ENCODE data around the gene SGCA. TPM values are rescaled to one million over a fixed set of nuclear protein-coding genes. Genes with fewer than 3 reads are reported as not detected.

SGCA gene
- total RNA-seq, 2 donors from 2014 or later = not detected

DNA sequence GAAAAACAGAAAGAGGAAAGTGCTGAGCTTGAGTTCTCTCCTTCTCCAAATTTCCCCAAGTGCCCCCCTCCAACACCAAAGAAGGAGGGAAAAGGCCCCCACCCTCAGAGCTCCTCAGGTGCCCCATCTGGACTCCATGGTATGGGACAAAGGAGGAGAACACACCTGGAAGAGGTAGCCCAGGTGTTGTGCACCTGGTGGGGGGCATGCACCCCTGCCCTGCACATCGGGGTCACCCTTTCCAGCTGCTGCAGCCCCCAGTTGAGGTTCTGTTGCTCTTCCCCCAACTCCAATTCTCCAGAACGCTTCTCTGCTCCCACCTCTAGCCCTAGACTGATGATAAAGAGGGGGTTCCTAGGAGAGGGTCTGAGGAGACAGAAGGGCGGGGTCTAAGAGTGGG, 38.6 kb downstream of the SGCA start:
- no peaks in the 10 kb centered on the region for H3K9me3 Mint-ChIP-seq
- H3K27ac Mint-ChIP-seq = no peak overlapping the region
- H3K4me3 Mint-ChIP-seq = no peak overlapping the region
- no peaks in the 10 kb centered on the region for H3K36me3 Mint-ChIP-seq (ENCODE audit: low read depth)
- H3K27me3 Mint-ChIP-seq = peaks cover 69% of the 10 kb centered on the region
- H3K4me1 Mint-ChIP-seq = peaks cover 7% of the 10 kb centered on the region
- ATAC-seq (replicated peaks) = no peak

DNA sequence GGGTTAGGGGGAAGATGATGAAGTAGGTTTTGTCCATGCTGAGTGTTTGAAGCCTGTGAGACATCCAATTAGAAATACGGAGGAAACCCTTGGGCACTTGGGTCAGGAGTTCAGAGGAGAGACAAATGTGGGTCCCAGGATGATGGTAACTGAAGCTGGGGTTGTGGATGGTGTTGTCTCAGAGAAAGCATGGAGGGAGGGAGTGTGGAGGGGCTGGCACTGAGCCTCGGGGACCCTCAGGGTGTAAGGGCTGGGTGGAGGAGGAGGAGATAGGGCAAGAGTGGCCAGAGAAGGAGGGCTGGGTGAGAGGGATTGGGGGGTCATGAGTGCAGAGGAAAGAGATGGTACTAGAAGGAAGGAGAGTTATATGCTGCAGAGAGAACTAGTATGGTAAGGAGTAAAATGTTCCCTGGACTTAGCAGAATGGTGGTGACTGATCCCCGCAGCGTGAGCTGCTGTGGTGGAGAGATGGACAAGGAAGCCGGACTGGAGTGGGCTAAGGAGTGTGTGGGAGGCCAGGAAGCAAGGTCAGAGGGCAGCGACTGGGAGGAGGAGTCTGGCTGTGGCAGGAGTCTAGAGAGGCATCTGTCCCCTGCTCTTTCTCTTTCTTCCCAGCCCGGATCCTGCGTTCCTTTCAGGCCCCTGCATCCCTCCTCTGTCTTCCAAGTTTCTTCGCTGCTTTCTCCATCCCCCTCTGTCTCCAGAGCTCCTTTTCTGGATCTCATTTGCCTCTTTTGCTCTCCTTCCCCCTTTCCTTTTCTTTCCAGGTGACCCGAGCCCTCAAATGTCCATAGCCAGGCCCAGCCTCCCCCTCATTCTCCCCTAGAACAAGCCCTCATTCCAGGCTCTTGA, 39.5 kb downstream of the SGCA start:
- Mint-ChIP-seq H3K27ac (no peak overlapping the region), H3K4me3 (no peak overlapping the region), H3K9me3 (no peaks in the 10 kb centered on the region), H3K27me3 (peaks cover 69% of the 10 kb centered on the region), H3K4me1 (peaks cover 7% of the 10 kb centered on the region), H3K36me3 (ENCODE audit: low read depth) (no peaks in the 10 kb centered on the region)
- no peak for ATAC-seq (replicated peaks)

DNA sequence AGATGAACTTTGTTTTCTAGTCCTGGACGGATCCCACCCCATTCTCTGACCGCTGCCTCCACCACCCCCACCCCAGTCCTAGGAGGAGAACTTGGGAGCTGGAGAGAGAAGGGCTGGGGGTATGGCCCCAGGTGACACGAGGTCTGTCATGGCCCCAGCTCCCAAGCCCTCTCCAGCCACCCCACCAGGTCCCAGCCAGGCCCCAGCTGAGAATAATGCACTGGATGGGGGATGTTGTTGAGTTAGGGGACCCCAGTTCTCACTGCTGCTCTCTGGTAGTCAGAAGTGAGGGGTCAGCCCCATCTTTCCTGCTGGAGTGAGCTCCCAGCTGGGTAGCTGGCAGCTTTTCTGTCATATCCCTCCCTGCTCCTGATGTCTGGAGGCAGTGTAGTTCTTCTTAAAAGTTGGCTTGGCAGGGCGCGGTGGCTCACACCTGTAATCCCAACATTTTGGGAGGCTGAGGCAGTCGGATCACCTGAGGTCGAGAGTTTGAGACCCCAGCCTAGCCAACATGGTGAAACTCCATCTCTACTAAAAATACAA, 40.2 kb downstream of the SGCA start:
- H3K9me3 Mint-ChIP-seq = no peaks in the 10 kb centered on the region
- no peak for ATAC-seq (replicated peaks)
- H3K4me3 Mint-ChIP-seq = no peak overlapping the region
- H3K27ac Mint-ChIP-seq = no peak overlapping the region
- H3K4me1 Mint-ChIP-seq = peaks cover 3% of the 10 kb centered on the region
- no peaks in the 10 kb centered on the region for H3K36me3 Mint-ChIP-seq (ENCODE audit: low read depth)
- H3K27me3 Mint-ChIP-seq = peaks cover 66% of the 10 kb centered on the region

DNA sequence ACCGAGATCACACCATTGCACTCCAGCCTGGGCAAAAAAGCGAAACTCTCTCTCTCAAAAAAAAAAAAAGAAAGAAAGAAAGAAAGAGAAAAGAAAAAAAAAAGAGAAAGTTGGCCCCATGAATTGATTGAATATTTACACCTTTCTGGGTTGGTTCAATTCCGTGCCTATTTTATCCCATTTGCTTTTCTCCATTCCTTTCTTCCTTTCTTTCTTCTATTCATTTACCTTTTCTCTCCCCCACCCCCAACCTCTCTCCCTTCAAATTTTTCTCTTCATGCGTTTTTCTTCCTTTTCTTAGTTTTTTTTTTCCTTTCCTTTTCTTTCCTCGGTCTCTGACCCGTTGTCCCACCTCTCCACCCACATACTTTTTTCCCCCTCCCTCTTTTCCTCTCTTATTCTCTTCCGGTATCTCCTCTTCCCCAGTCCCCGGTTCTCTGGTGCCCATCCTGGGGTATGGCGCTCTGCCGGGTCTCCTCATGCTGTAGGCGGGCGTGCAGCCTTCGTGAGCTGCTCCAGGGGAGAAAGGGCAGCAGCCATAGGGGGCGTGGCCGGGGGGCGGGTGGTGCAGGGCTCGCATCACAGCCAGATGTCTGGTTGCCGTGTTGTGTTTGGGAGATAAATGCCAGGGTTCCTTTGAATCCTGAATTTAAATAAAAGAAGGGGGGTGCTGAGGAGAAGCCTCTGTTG, 40.9 kb downstream of the SGCA start:
- no peaks in the 10 kb centered on the region for H3K36me3 Mint-ChIP-seq (ENCODE audit: low read depth)
- no peak for ATAC-seq (replicated peaks)
- no peaks in the 10 kb centered on the region for H3K4me1 Mint-ChIP-seq
- H3K4me3 Mint-ChIP-seq = no peak overlapping the region
- no peaks in the 10 kb centered on the region for H3K9me3 Mint-ChIP-seq
- H3K27ac Mint-ChIP-seq = no peak overlapping the region
- peaks cover 69% of the 10 kb centered on the region for H3K27me3 Mint-ChIP-seq

DNA sequence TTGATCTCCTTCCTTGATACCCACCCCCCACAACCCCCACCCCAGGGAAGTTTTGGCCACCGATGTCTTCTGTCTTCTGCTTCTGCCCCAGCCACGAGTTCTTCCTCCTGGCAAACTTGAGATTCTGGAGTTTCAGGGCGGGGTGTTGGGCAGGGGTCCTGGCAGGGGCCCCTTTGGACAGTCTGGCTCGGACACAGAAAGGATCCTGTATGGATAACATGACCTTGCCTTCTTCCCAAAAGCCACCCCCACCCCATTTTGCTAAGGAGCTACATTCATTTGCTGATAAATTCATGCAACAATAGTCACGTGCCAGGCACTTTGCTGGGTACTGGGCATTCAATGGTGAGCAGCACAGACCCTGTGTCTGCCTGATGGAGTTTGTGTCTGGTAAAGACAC, 41.5 kb downstream of the SGCA start:
- Mint-ChIP-seq H3K9me3 (no peaks in the 10 kb centered on the region), H3K4me3 (no peak overlapping the region), H3K27me3 (peaks cover 67% of the 10 kb centered on the region), H3K36me3 (ENCODE audit: low read depth) (no peaks in the 10 kb centered on the region), H3K4me1 (peaks cover 2% of the 10 kb centered on the region), H3K27ac (no peak overlapping the region)
- no peak for ATAC-seq (replicated peaks)

DNA sequence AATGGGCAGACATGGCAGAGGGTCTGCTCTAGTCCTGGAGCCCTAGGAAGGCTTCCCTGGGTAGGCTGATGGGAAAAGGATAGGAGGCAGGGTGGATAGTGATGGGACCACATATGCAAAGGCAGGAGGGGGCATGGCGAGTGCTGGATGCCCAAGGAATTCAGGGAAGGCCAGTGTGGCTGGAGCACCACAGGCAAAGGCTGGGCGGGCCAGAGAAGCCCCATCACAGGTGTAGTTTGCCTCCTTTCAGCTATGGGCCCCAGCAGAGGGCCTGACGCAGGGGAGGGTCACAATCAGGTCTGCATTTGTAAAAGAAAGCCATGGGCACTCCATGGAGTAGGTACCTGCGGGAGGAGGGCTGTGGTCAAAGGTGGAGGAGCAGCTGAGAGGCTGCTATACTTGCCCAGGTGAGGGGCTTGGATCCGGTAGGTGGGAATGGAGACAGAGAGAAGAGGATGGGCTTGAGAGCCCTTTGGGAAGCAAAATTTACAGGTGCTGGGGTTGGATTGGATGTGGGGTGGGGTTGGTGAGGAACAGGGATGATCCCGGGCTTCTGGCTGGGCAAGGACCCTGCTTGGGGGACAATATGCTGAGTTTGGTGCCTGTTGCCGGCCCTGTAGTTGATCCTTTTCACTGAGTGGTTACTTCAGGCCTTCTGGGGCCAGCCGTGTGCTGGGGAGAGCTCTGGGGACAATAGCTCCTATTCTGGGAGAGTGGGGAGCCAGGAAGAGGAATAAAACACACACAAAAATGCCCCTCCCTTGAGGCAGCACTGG, 42.2 kb downstream of the SGCA start:
- Mint-ChIP-seq H3K27ac (no peak overlapping the region), H3K27me3 (peaks cover 63% of the 10 kb centered on the region)

DNA sequence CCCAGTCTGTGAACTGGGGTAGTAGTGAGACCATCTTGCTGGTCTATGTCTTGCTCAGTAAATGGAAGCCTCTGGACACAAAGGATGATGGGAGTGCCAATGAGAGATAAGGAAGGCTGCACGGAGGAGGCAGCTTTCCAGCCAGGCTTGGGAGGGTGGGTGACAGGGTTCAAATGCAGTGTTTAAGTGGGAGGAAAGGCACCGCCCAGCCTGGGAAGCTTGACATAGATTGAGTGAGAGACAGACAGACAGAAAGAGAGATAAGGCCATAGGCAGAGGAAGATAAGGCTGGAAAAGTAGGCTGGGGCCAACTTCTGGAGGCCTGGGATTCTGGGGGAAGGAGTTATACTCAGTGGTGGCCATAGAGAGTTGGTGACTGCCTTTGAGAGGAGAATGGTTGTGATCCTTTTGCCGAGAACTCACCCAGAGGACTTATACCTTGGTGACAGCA, 42.8 kb downstream of the SGCA start:
- no peaks in the 10 kb centered on the region for H3K36me3 Mint-ChIP-seq (ENCODE audit: low read depth)
- H3K27ac Mint-ChIP-seq = no peak overlapping the region
- peaks cover 10% of the 10 kb centered on the region for H3K4me1 Mint-ChIP-seq
- no peak overlapping the region for H3K4me3 Mint-ChIP-seq
- H3K9me3 Mint-ChIP-seq = no peaks in the 10 kb centered on the region
- no peak for ATAC-seq (replicated peaks)
- H3K27me3 Mint-ChIP-seq = peaks cover 61% of the 10 kb centered on the region

More for the DNA sequence above, 42.2 kb downstream of the SGCA start:
- peaks cover 6% of the 10 kb centered on the region for H3K4me1 Mint-ChIP-seq
- ATAC-seq (replicated peaks) = no peak
- H3K36me3 Mint-ChIP-seq (ENCODE audit: low read depth) = no peaks in the 10 kb centered on the region
- H3K9me3 Mint-ChIP-seq = no peaks in the 10 kb centered on the region
- H3K4me3 Mint-ChIP-seq = no peak overlapping the region

DNA sequence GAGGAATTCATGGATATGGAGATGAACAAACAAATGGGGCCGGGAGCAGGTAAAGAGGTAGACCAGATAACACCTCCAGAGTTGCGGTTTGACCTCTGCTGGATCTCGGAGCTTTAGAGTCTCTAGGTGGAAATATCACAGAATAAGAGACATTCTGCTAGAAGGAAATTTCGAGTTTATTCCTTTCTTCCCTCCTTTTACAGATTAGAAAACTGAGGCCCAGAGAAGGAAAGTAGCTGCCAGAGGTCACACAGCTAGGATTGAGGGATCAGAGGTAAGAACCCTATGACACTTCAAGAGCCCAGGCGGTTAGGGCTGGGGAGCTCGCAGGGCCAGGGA, 43.3 kb downstream of the SGCA start:
- peaks cover 58% of the 10 kb centered on the region for H3K27me3 Mint-ChIP-seq
- no peaks in the 10 kb centered on the region for H3K36me3 Mint-ChIP-seq (ENCODE audit: low read depth)
- no peak overlapping the region for H3K4me3 Mint-ChIP-seq
- no peaks in the 10 kb centered on the region for H3K9me3 Mint-ChIP-seq
- ATAC-seq (replicated peaks) = no peak
- H3K4me1 Mint-ChIP-seq = peaks cover 10% of the 10 kb centered on the region
- H3K27ac Mint-ChIP-seq = no peak overlapping the region

DNA sequence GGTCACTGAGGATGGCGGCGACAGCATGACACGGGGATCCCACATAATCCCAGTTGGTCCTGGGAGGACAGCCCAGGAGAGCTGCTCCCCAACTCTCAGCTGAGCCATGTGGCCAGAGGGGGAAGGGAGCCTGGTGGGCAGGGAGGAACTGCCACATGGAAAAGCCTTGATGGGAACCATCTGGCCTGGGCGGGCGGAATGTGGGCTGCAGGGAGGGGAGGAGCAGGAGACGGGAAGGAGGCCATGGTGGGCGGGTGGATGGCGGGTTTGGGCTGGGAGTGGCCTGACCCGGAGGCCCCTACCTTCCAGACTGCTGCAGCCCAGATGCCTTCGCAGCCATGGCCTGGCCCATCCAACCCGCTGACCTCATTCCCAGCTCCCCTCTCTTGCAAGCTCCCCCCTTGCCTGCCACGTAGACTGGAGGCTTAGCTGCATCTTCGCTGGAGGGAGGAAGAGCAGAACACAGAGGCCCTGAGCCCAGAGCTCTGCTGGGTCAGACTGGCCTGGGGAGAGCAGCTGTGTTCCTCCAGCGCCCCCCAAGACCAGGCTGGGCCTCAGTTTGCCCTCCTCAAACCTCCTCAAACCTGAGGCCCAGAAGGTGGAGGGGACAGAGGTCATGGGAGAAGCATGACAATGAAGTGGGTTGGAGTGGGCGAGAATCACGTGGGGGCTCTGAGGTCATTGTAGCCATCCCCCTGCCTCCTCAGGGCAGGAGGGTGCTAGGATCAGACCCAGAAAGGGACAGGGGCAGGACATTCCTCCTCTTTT, 43.9 kb downstream of the SGCA start:
- Mint-ChIP-seq H3K27ac (no peak overlapping the region), H3K9me3 (no peaks in the 10 kb centered on the region), H3K4me3 (no peak overlapping the region), H3K36me3 (ENCODE audit: low read depth) (no peaks in the 10 kb centered on the region), H3K27me3 (peaks cover 56% of the 10 kb centered on the region), H3K4me1 (peaks cover 10% of the 10 kb centered on the region)
- ATAC-seq (replicated peaks) = no peak

DNA sequence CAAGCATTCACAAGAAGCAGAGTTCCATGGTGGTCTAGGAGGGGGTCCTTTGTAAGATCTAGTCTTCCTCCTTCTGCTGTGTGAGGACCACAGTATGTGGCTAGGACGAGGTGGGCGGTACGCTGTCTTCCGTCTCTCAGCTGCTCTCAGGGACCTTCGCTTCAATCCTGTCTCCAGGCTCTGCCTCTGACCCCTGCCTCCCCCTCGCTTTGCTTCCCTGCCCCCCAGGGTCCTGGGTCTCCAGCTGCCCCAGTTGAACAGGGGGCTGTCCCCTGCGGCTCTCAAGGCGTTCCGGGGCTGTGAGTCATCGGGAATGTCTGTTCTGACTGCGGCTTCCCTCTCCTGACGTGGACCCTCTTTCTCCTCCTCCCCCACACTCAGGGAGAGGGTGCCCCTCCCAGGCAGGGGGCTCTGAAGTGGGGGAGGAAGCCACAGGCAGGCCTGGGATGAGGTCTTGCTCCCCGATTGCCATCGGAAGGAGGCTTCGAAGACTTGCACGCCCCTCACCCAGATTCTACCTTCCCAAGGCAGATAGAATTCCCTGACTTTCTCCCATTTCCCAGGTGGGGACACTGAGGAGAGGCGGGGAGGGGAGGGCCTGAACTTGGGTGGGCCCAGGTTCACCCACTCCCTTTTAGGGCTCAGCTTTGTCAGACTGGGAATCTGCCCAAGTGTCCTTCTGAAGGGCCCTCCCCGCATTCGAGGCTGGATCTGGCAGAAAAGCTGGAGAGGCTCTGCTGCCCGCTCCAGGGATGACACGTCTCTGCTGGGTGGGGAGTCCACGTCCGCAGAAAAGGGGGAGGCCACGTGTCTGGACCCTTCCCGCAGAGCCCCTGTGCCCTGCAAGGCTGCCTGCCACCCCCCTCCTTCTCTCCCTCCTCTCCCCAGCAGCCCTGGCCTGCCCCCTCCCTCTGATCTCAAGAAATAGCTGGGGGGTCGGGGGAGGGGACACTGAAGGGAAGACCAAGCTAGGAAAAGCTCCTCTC, 44.7 kb downstream of the SGCA start:
- peaks cover 10% of the 10 kb centered on the region for H3K4me1 Mint-ChIP-seq

DNA sequence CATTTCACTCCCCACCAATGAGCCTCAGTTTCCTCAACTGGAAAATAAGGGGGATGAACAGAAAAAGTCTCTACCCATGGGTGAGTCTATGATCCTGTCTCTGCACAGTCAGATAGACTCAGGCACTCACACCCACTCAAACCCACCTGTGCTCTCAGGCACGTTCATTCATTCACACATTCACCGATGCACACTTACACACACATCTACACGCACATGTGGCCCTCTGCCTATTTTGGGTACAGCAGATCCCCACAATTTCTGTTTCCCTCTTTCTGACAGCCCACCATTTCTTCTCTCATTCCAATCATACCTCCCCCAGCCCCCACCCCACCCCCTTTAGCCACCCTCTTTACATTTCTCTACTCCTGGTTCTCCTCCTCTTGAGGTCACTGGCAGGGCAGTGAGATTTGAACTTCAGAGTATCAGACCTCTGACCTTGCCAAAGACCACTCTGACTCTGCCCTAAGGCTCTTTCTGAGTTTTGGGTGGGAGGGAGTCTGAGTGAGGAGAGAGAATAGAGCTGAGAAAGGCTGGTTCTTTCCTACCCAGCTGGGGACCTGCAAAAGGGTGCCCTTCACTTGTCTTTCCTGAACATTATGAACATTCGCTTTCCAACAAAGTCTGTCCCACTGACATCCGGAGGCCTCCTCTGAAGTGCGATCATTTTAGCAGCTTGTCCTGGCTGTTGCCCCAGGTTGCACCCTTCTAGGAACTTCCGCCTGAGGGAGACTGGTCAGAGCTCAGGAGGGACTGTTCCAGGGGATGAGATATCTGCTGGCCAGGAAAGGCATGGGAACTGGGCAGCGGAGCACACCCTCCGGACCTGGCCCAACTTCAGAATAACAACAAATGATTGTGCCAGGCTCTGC, 45.7 kb downstream of the SGCA start:
- Mint-ChIP-seq H3K27me3 (peaks cover 45% of the 10 kb centered on the region), H3K4me3 (peak overlapping the region; percentile 44)

More for the DNA sequence above, 44.7 kb downstream of the SGCA start:
- Mint-ChIP-seq H3K27ac (no peak overlapping the region), H3K36me3 (ENCODE audit: low read depth) (no peaks in the 10 kb centered on the region), H3K9me3 (no peaks in the 10 kb centered on the region), H3K27me3 (peaks cover 52% of the 10 kb centered on the region), H3K4me3 (peak overlapping the region; percentile 44)
- no peak for ATAC-seq (replicated peaks)

DNA sequence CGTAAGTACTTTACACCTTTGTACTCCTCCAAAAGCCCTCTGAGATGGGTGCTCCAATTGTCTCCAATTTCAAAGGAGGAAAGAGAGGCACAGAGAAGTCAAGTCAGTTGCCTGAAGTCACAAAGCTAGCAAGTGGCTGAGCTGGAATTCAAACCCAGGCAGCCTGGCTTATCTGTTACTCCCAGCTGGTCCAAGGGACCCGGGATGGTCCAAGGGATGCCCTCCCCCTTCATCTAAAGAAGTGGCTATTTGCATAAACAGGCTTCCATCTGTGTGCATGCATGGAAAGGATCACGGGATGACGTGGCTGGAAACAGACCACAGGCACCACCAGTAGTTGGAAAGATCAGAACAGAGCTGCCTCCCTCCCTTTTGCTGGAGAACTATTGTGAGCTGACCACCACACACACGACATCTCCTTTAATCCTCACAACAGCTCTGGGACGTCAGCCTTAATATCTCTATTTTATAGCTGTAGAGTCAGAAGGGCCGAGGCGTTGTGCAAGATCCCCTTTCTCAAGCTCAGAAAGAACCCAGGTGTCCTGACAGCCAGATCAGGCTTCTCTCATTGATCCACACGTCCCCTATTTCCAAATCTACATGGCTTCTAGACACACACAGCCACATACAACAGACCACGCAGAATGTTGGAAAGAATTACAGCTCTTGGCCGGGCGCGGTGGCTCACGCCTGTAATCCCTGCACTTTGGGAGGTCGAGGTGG, 46.5 kb downstream of the SGCA start:
- Mint-ChIP-seq H3K9me3 (no peaks in the 10 kb centered on the region), H3K27me3 (peaks cover 38% of the 10 kb centered on the region), H3K4me3 (no peak overlapping the region), H3K27ac (no peak overlapping the region), H3K4me1 (peaks cover 10% of the 10 kb centered on the region), H3K36me3 (ENCODE audit: low read depth) (no peaks in the 10 kb centered on the region)
- ATAC-seq (replicated peaks) = no peak

More for the DNA sequence above, 45.7 kb downstream of the SGCA start:
- Mint-ChIP-seq H3K4me1 (peaks cover 10% of the 10 kb centered on the region), H3K36me3 (ENCODE audit: low read depth) (no peaks in the 10 kb centered on the region), H3K9me3 (no peaks in the 10 kb centered on the region), H3K27ac (no peak overlapping the region)
- ATAC-seq (replicated peaks) = peak; percentile 53

All from activated T-helper 17 cell treated with anti-CD3 and anti-CD28 coated beads, Interleukin-2, amount 50 U/mL, for 72 hours (primary cell).